Activated naive CD4-positive, alpha-beta T cell treated with anti-CD3 and anti-CD28 coated beads, Interleukin-2, amount 50 U/mL, for 16 hours (primary cell): Measurements from ENCODE around the gene BAG3.
"Not testable (repeated sequence)": the region's sequence is repeated elsewhere in the genome, so short reads cannot be mapped to it uniquely, and the experiment has no call there.

Source experiments
- DNase-seq: peaks from one replicate; pipeline ENCODE4 v3.0.0-alpha.2; 2020

BAG3 gene

GRCh38 chr10:119650692-119651513 is at the start of gene BAG3:
TSS of gene BAG3 (plus strand) at chr10:119651380. CDS start at chr10:119651676, 296 bp downstream.
- DNase-seq, result peak; percentile 73

GRCh38 chr10:119602241-119603095 is 48.7 kb upstream of the BAG3 start:
- no peak for DNase-seq

- no peak for DNase-seq
These were observed 46.7 kb upstream of the BAG3 start for GRCh38 chr10:119604468-119604867.

- peak; percentile 36 for DNase-seq
These were observed 42.6 kb upstream of the BAG3 start for GRCh38 chr10:119608316-119609155.

GRCh38 chr10:119609516-119609915 is 41.7 kb upstream of the BAG3 start:
- DNase-seq, result no peak

GRCh38 chr10:119611433-119611832 is 39.7 kb upstream of the BAG3 start:
- no peak for DNase-seq

GRCh38 chr10:119613741-119614140 is 37.4 kb upstream of the BAG3 start:
- no peak for DNase-seq

GRCh38 chr10:119614686-119615085 is 36.5 kb upstream of the BAG3 start:
- DNase-seq, result no peak

GRCh38 chr10:119616882-119617570 is 34.2 kb upstream of the BAG3 start:
- no peak for DNase-seq

- no peak for DNase-seq
These were observed 32.0 kb upstream of the BAG3 start for GRCh38 chr10:119619215-119619614.

- not testable (repeated sequence) for DNase-seq
These were observed 31.4 kb upstream of the BAG3 start for GRCh38 chr10:119619811-119620210.

- DNase-seq, result no peak
These were observed 30.7 kb upstream of the BAG3 start for GRCh38 chr10:119620241-119621077.

- DNase-seq, result no peak
These were observed 30.1 kb upstream of the BAG3 start for GRCh38 chr10:119621078-119621384.

- no peak for DNase-seq
These were observed 25.5 kb upstream of the BAG3 start for GRCh38 chr10:119625570-119626280.

- no peak for DNase-seq
These were observed 20.9 kb upstream of the BAG3 start for GRCh38 chr10:119630300-119630699.

GRCh38 chr10:119633538-119634218 is 17.5 kb upstream of the BAG3 start:
- no peak for DNase-seq

GRCh38 chr10:119634219-119634544 is 17.0 kb upstream of the BAG3 start:
- no peak for DNase-seq

- DNase-seq, result no peak
These were observed 13.5 kb upstream of the BAG3 start for GRCh38 chr10:119637631-119638030.

- DNase-seq, result no peak
These were observed 12.2 kb upstream of the BAG3 start for GRCh38 chr10:119638982-119639381.

GRCh38 chr10:119640384-119640783 is 10.8 kb upstream of the BAG3 start:
- no peak for DNase-seq
